ENCODE results near the gene MX1.

Gene MX1

GRCh38 chr21:41425954-41426675 lies at the start of gene MX1:
MX1 (plus strand) TSS chr21:41426239; CDS start chr21:41432071, 5,832 bp downstream.
- peak; percentile 91 for DNase-seq

- no peak for DNase-seq
Measured at GRCh38 chr21:41377715-41378114, 48.3 kb upstream of the MX1 start.

- no peak for DNase-seq
Measured at GRCh38 chr21:41378849-41379248, 47.2 kb upstream of the MX1 start.

GRCh38 chr21:41379901-41380300 lies 46.1 kb upstream of the MX1 start:
- DNase-seq: no peak

- no peak for DNase-seq
Measured at GRCh38 chr21:41381731-41382130, 44.3 kb upstream of the MX1 start.

GRCh38 chr21:41387042-41387819 lies 38.8 kb upstream of the MX1 start:
- no peak for DNase-seq

DNA sequence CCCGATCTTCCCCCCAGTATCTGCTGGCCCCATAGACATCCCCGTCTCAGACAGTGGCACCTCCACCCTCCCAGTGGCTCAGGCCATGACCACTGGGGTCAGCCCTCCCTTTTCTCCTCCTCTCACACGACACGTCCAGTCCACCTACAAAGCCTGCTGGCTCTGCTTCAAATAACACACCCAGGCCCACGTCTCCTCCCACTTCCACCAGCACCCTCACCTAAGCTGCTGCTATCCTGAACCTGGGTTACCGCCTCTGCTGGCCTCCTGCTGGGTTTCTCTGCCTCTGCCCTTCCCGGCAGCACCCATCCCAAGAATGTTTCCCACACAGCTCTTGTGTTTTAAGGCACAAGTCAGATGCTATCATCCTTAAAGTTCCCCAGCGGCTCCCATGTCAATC lies 38.2 kb upstream of the MX1 start:
- no peak for DNase-seq

DNA sequence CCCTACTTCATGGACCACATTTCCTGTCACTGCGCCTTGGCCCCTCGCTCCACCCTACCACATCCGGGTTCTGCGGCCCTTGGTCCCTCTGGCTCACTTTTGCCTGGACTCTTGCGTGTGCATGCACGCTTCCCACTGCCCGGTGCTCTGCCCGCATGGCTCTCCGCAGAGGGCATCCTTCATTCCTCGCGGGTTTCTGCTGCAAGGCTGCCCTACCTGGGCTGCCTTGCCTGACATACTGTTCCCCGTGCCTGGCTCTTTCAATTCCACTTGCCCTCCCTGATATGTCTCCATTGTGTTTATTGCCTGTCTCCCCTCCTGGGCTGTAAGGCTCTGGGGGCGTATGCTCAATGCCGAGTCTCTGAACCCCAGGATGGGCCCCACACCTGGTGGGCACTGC lies 37.8 kb upstream of the MX1 start:
- DNase-seq: no peak

DNA sequence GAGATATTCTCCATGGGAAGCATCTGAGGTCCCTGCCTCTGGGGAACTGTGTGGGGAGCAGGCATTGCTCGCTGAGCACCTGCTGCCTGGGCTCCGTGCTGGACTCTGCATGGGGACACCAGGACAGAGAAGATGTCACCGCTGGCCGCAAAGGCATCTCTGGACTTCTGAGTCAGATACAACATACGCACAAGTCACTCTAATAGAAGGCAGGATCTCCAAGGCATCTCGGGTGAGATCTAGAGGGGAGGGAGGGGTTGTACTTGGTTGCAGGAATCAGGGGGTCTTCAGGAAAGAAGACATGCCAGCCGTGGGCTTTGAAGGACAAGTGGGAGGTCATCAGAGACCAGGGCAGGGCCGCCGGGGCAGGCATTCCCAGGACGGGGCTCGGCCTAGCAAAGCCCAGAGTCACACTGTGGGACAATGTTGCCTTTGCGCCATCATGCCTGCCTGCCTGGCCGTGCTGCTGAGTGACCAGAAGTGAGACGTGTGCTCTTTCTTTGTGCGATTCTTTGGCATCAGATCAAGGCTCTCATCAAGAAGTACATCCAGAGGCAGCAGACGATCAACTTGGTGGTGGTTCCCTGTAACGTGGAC lies 35.9 kb upstream of the MX1 start:
- DNase-seq: no peak

DNA sequence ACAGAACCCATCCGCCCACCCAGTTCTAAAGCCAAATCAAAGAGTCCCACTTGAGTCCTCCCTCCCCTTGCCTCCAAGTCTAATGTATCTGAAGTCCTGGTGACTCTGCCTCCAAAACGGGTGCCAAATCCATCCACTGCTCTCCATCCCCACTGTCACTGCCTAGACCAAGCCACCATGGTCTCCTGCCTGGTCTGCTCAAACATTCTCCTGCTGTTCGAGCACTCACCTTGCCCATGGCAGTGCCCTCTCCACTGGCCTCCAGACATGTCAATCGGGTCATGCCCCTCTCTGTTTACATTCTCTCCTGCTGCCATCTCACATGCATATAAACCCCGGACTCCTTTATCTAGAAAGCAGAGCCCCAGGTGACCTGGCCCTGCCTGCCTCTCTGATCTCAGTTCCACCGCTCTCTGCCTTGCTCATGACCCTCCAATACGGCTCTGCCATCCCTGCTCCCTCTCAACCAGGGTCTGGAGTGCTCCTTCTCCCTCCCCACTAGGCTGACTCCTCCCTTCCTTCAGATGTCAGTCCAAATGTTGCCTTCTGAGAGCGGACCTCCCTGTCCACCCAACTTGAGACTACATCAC lies 32.1 kb upstream of the MX1 start:
- DNase-seq: no peak

DNA sequence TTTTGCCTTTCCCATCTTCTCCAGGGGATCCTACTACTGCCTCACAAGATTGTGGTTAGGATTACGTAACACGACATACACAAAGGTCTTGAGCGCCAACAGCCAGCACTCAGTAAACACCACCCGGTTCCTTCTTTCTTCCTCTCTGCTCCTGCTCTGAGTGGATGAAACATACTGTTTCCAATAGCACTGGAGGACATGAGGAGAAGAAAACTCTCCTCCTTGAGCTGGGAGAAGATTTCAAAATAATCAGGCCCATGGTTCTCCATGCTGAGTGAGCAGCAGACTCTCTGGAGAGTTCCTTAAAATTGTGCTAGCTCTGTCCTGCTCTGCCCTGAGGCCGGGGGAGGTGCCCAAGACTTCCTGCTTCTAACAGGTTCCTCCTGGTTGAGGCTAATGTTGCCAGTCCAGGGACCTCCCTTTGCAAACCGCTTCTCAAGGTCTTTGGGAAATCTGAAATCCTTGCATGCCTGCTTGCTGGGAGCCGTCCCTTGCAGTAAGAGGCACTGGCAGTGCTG lies 29.4 kb upstream of the MX1 start:
- no peak for DNase-seq

GRCh38 chr21:41397471-41397891 lies 28.6 kb upstream of the MX1 start:
- DNase-seq: no peak

- no peak for DNase-seq
Measured at GRCh38 chr21:41398251-41398650, 27.8 kb upstream of the MX1 start.

DNA sequence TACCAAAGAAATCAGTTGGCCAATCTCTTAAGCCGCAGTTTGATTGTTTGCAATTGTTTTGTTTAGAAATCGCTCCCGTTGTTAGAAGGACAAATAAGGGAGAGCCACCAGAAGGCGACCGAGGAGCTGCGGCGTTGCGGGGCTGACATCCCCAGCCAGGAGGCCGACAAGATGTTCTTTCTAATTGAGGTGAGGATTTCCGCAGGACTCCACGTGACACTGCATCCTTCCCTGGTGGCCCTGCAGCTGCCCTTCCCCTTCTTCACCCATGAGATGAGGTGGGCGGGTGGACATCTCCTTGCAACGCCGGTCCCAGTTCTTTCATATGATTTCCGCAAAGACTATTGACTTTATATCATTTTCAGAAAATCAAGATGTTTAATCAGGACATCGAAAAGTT lies 27.2 kb upstream of the MX1 start:
- no peak for DNase-seq

- DNase-seq: no peak
Measured at GRCh38 chr21:41399246-41399800, 26.7 kb upstream of the MX1 start.

- DNase-seq: no peak
Measured at GRCh38 chr21:41402231-41402630, 23.8 kb upstream of the MX1 start.

GRCh38 chr21:41402796-41403195 lies 23.2 kb upstream of the MX1 start:
- DNase-seq: no peak

GRCh38 chr21:41403331-41403730 lies 22.7 kb upstream of the MX1 start:
- DNase-seq: no peak

- DNase-seq: no peak
Measured at GRCh38 chr21:41403966-41404365, 22.1 kb upstream of the MX1 start.

DNA sequence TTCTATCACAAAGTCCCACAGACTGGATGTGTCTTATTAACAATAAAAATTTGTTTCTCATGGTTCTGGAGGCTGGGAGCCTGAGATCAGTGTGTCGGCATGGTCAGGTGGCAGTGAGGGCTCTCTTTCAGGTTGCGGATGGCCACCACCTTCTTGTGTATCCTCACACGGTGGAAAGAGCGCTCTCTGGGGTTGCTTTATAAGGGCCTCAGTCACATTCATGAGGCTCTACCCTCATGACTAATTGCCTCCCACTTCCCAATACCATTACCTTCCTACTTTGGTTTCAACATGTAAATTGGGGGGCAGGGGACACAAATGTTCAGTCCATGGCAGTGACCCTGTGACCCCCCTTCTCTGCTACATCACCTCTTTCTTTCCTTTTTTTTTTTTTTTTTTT lies 20.7 kb upstream of the MX1 start:
- DNase-seq: no peak

DNA sequence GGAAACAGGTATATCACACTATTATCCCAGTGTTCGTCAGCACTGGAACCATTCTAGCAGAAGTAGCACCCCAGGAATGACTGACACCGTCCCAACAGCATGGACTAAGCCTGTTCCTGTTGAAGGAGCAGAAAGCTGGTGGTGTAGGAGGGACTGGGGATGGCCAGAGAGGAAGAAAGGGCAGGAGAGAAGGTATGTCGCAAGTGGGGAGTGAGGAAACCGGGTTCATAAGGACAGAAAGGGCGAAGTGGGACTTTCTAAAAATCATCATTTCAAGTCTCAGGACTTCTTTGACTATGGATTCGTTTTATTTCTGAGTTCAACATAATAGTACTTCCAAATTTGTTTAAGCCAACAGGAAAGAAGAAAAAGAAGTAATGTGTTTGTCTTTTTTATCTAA lies 19.7 kb upstream of the MX1 start:
- DNase-seq: no peak

GRCh38 chr21:41407541-41408460 lies 18.2 kb upstream of the MX1 start:
- DNase-seq: no peak
